K562 (cell line): ENCODE results near the gene PHACTR2. TPM values are rescaled to one million over a fixed set of nuclear protein-coding genes. Genes with fewer than 3 reads are reported as not detected.

Source experiments
- ATAC-seq: fragments of 200-7000 bp; cut with Tn5 transposase; 3 replicates; pipeline ENCODE4 v1.9.1; 2020; ENCODE audit warnings: moderate library complexity
- BruUV-seq: library from RNA; stranded (reverse); fragments of 400-500 nt; replicated peaks from 2 replicates; lab custom pipeline; 2021; lab: Mats Ljungman, UMichigan
- CTCF ChIA-PET: fragments of 300-600 bp; formaldehyde crosslinking; extraction: SDS; loops from one replicate; lab custom pipeline; 2021; ENCODE audit warnings: low intra/inter-chr PET ratio; lab: Yijun Ruan, JAX
- POLR2A ChIA-PET: fragments of 300-600, 350-650 bp; sonication (Branson Sonifier 250); formaldehyde crosslinking; extraction: SDS; loops from one replicate; lab custom pipeline; 2021; ENCODE audit warnings: antibody characterized with exemption, inconsistent platforms; lab: Yijun Ruan, JAX
- DNase-seq, 4 experiments: peaks; one replicate each; pipeline versions ENCODE4 v3.0.0 to v3.0.0-alpha.2; 2011 to 2018; ENCODE audit warnings: low spot score in 3 of 4, mixed read lengths in 3 of 4; ENCODE audit errors: extremely low read depth in 1 of 4
- FAIRE-seq: peaks from 2 replicates; lab custom pipeline; 2011; peaks lifted over from hg19 to GRCh38; lab: Jason Lieb, UNC
- H2AFZ ChIP-seq: 2 replicates; pipeline ENCODE4 v1.6.0; 2011; ENCODE audit warnings: low read depth, low read length, control low read depth, inconsistent platforms
- H3K27ac ChIP-seq: fragments of 200-600 bp; 3 replicates; pipeline ENCODE4 v1.8.0; 2011; ENCODE audit warnings: low read depth, mild to moderate bottlenecking, control low read depth, inconsistent platforms, low read length, moderate library complexity, mixed read lengths; ENCODE audit errors: extremely low read depth
- H3K27me3 ChIP-seq, 2 experiments: fragments of 300-600 bp in 1 of 2; 2 replicates in 1 of 2; 3 replicates in 1 of 2; pipeline versions ENCODE4 v1.6.0 to v1.8.0; 2011; ENCODE audit warnings: inconsistent platforms in 2 of 2, low read length in 2 of 2, mild to moderate bottlenecking in 1 of 2, mixed read lengths in 1 of 2, moderate library complexity in 1 of 2; ENCODE audit not compliant: control insufficient read depth in 2 of 2, insufficient read depth in 2 of 2
- H3K36me3 ChIP-seq: fragments of 300-600 bp; 3 replicates; pipeline ENCODE4 v1.8.0; 2011; ENCODE audit warnings: mild to moderate bottlenecking, low read length, inconsistent platforms; ENCODE audit not compliant: control insufficient read depth, insufficient read depth
- H3K4me1 ChIP-seq, 2 experiments: fragments of 200-600 bp in 1 of 2; replicated peaks in 1 of 2; 2 replicates in 1 of 2; 3 replicates in 1 of 2; pipeline versions ENCODE4 v1.5.1 to v1.8.0; 2011; ENCODE audit warnings: inconsistent platforms in 2 of 2, low read length in 2 of 2, mild to moderate bottlenecking in 1 of 2, mixed read lengths in 1 of 2, moderate library complexity in 1 of 2; ENCODE audit not compliant: control insufficient read depth in 2 of 2, insufficient read depth in 2 of 2
- H3K4me2 ChIP-seq: 2 replicates; pipeline ENCODE4 v1.6.1; 2011; ENCODE audit warnings: low read length, control low read depth, inconsistent platforms, mixed read lengths; ENCODE audit not compliant: insufficient read depth
- H3K4me3 ChIP-seq: fragments of 200-600 bp; sonication (generic), shearing (Covaris generic); 2 replicates; pipeline ENCODE4 v1.5.1; 2016; ENCODE audit warnings: control low read depth, inconsistent platforms
- H3K79me2 ChIP-seq: fragments of 200-600 bp; 3 replicates; pipeline ENCODE4 v1.8.0; 2011; ENCODE audit warnings: low read length, inconsistent platforms; ENCODE audit not compliant: control insufficient read depth, insufficient read depth
- H3K9ac ChIP-seq, 2 experiments: 2 replicates each; pipeline versions ENCODE4 v1.6.0 to v1.6.1; 2011; ENCODE audit warnings: low read depth in 2 of 2, low read length in 2 of 2, control low read depth in 1 of 2, inconsistent platforms in 1 of 2, mild to moderate bottlenecking in 1 of 2, mixed read lengths in 1 of 2; ENCODE audit not compliant: insufficient read depth in 1 of 2
- H3K9me1 ChIP-seq: one replicate; pipeline ENCODE4 v1.6.0; 2011; ENCODE audit warnings: inconsistent platforms, mild to moderate bottlenecking, low read length, moderate library complexity; ENCODE audit not compliant: control insufficient read depth, insufficient read depth
- H3K9me3 ChIP-seq: replicated peaks from 2 replicates; pipeline ENCODE4 v1.5.1; 2011; ENCODE audit warnings: low read depth, low read length, inconsistent platforms; ENCODE audit not compliant: control insufficient read depth, insufficient read depth
- H4K20me1 ChIP-seq: replicated peaks from 2 replicates; pipeline ENCODE4 v1.6.1; 2011; ENCODE audit warnings: low read length, inconsistent platforms, mixed read lengths; ENCODE audit not compliant: control insufficient read depth, insufficient read depth
- ATF7 ChIP-seq: fragments of 450-650 bp; IDR thresholded peaks from 2 replicates; pipeline ENCODE4 v1.7.1; 2014; ENCODE audit warnings: mild to moderate bottlenecking, moderate library complexity
- FOXP1 ChIP-seq: sonication (generic); formaldehyde crosslinking; IDR thresholded peaks from 2 replicates; pipeline ENCODE4 v1.8.0; 2022; ENCODE audit warnings: mild to moderate bottlenecking, missing genetic modification reagents
- WGBS: fragments of 100-300 bp; shearing (Covaris generic); methylation state at CpG from one replicate; pipeline ENCODE4 v1.1.6; 2016; ENCODE audit warnings: low coverage, mixed read lengths; ENCODE audit not compliant: insufficient coverage; ENCODE audit errors: missing lambda C conversion rate; 5-methylcytosine and 5-hydroxymethylcytosine counted together
- in situ Hi-C: fragments of 300-500 bp; cut with MboI; formaldehyde crosslinking; loops from 4 replicates; pipeline ENCODE4 v1.15.0; 2018; ENCODE audit warnings: inconsistent platforms, mixed read lengths
- intact Hi-C: fragments of 100-400 bp; cut with micrococcal nuclease; formaldehyde crosslinking; loops from 2 replicates; pipeline ENCODE4 v1.14.2; 2022
- polyA plus RNA-seq, 8 experiments: library from polyadenylated mRNA; depleted of rRNA in 4 of 8; stranded (reverse) in 5 of 8; unstranded in 3 of 8; fragments of >200 nt; fragmentation: Nextera tagmentation in 2 of 8; fragmentation: Illumina TruSeq in 1 of 8; extraction: Ambion mirVana in 2 of 8; extraction: Trizol in 1 of 8; gene quantifications; 2 replicates each; pipeline versions ENCODE4 v1.2.1 to v1.2.3, GENCODE V29; 2011 to 2014; ENCODE audit warnings: inconsistent platforms in 1 of 8, missing spikeins in 1 of 8
- total RNA-seq, 7 experiments: library from RNA; depleted of rRNA in 6 of 7; stranded (reverse); fragments of >200 nt in 6 of 7; fragmentation: Illumina TruSeq in 2 of 7; extraction: Trizol in 2 of 7; gene quantifications; 2 replicates each; pipeline versions ENCODE4 v1.2.1 to v1.2.3, GENCODE V29; 2011 to 2021; ENCODE audit warnings: low replicate concordance in 1 of 7
- TF ChIP-seq, protein P1 (sequence below): sonication (generic); IDR thresholded peaks from 2 replicates; pipeline ENCODE4 v1.6.1; 2016
- TF ChIP-seq, protein P2 (sequence below), 2 experiments: fragments of 450-650 bp in 1 of 2; sonication (generic) in 1 of 2; formaldehyde crosslinking in 1 of 2; IDR thresholded peaks in 1 of 2; conservative IDR thresholded peaks in 1 of 2; 2 replicates each; pipeline versions ENCODE4 v1.6.1 to v1.8.1; 2016 to 2023; ENCODE audit warnings: mild to moderate bottlenecking in 2 of 2, moderate library complexity in 2 of 2, inconsistent platforms in 1 of 2, missing genetic modification reagents in 1 of 2

Gene PHACTR2
- total and polyA plus RNA-seq, 9 of the 15 experiments (the other 6 are each of a cell fraction or from before 2014, with no cell fraction given): 5.3 to 52.5 (median 22.9) TPM

DNA sequence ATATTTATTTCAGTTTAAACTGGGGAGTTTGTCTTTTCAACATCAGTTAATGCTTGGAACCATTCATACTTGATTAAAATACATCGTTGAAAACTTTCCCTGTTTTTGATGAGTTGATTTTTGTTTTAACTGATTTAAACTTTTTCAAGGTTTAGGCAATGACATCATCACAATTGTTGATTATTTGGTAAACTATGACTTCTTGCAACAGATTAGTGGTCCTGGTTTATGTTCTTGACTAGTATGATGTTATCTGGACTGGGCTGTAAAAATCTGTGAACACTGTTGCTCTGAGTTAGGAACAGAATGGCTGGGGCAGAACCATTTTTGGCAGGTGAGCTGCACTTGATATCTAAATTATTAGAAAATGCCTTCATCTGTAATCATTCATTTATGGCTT lies 186.5 kb downstream of the PHACTR2 start, which contains the start of gene ZC2HC1B:
TSS of gene ZC2HC1B (plus strand) at position 241 of the 400 bp plus-strand sequence. CDS start at position 307, 66 bp downstream.
- H3K9me1 ChIP-seq: no peaks in the 10 kb centered on the region
- no peak within 1 kb of the TSS for H3K27ac ChIP-seq
- FAIRE-seq (no peak), DNase-seq (no peak), ATAC-seq (no peak; the same call in 2 of the 3 replicates)
- no peak within 1 kb of the TSS for H2AFZ ChIP-seq
- intact Hi-C loops: loop anchor here (10.0 kb wide), 1 partner anchor 151 kb away; no protein-coding TSS in a partner anchor
- peaks cover 60% of the 10 kb centered on the region for H3K36me3 ChIP-seq
- no peaks in the 10 kb centered on the region for H4K20me1 ChIP-seq
- WGBS: 96% methylated on average over 1 of the region's 1 CpG
- no peak within 1 kb of the TSS for H3K4me2 ChIP-seq
- TF ChIP-seq FOXP1 (CRISPR knock-in tag) (no peak), ATF7 (peak; percentile 56; the same call in 1 of the 2 replicates)
- TF ChIP-seq, protein P1, sequence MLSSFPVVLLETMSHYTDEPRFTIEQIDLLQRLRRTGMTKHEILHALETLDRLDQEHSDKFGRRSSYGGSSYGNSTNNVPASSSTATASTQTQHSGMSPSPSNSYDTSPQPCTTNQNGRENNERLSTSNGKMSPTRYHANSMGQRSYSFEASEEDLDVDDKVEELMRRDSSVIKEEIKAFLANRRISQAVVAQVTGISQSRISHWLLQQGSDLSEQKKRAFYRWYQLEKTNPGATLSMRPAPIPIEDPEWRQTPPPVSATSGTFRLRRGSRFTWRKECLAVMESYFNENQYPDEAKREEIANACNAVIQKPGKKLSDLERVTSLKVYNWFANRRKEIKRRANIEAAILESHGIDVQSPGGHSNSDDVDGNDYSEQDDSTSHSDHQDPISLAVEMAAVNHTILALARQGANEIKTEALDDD: peak; percentile 88
- TF ChIP-seq, protein P2, sequence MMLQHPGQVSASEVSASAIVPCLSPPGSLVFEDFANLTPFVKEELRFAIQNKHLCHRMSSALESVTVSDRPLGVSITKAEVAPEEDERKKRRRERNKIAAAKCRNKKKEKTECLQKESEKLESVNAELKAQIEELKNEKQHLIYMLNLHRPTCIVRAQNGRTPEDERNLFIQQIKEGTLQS (IDR thresholded peaks at IDR 0.05): peak; percentile 72
- TF ChIP-seq, protein P2 (CRISPR knock-in tag; conservative IDR thresholded peaks at IDR 0.05): no peak
- POLR2A ChIA-PET: no interaction called here
- no peaks in the 10 kb centered on the region for H3K79me2 ChIP-seq
- CTCF ChIA-PET: no interaction called here
- no peak within 1 kb of the TSS for H3K9ac ChIP-seq
- H3K27me3 ChIP-seq: no peaks in the 10 kb centered on the region
- no peaks in the 10 kb centered on the region for H3K4me1 ChIP-seq
- no peaks in the 10 kb centered on the region for H3K9me3 ChIP-seq
- in situ Hi-C loops: no loop called here
- H3K4me3 ChIP-seq: no peak within 1 kb of the TSS
- BruUV-seq: no TSS peak
